Hepatocyte (in vitro differentiated cells): Measurements from ENCODE around the gene ZMYM2.

Experiments used
- EZH2 ChIP-seq: fragments of 200-600 bp; sonication (generic); IDR thresholded peaks from 2 replicates; pipeline ENCODE4 v1.6.1; 2016; ENCODE audit warnings: antibody characterized with exemption, mild to moderate bottlenecking, borderline replicate concordance
- TF ChIP-seq, protein P1 (sequence below): fragments of 200-600 bp; sonication (generic); IDR thresholded peaks from 2 replicates; pipeline ENCODE4 v1.5.1; 2016; ENCODE audit warnings: antibody characterized with exemption, mild to moderate bottlenecking; ENCODE audit not compliant: poor library complexity

DNA sequence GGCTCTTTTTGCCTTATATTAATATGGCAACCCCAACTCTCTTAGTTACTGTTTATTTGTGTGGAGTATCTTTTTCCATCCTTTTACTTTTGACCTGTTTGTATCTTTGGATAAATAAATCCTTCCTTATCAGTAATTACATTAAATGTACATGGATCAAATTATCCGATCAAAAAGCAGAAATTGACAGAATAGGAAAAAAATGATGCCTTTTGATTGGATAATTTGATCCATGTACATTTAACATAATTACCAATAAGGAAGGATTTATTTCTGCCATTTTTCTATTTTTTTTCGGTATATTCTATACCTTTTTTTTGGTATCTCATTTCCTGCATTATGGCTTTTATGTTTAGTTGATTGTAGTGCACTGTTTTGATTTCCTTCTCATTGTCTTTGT, 57.2 kb downstream of the ZMYM2 start:
- TF ChIP-seq, protein P1, sequence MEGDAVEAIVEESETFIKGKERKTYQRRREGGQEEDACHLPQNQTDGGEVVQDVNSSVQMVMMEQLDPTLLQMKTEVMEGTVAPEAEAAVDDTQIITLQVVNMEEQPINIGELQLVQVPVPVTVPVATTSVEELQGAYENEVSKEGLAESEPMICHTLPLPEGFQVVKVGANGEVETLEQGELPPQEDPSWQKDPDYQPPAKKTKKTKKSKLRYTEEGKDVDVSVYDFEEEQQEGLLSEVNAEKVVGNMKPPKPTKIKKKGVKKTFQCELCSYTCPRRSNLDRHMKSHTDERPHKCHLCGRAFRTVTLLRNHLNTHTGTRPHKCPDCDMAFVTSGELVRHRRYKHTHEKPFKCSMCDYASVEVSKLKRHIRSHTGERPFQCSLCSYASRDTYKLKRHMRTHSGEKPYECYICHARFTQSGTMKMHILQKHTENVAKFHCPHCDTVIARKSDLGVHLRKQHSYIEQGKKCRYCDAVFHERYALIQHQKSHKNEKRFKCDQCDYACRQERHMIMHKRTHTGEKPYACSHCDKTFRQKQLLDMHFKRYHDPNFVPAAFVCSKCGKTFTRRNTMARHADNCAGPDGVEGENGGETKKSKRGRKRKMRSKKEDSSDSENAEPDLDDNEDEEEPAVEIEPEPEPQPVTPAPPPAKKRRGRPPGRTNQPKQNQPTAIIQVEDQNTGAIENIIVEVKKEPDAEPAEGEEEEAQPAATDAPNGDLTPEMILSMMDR = no peak
- no peak for TF ChIP-seq EZH2
